ENCODE results near the gene SYNGR3.
"Not testable (repeated sequence)": the region's sequence is repeated elsewhere in the genome, so short reads cannot be mapped to it uniquely, and the experiment has no call there.

The SYNGR3 gene

DNA sequence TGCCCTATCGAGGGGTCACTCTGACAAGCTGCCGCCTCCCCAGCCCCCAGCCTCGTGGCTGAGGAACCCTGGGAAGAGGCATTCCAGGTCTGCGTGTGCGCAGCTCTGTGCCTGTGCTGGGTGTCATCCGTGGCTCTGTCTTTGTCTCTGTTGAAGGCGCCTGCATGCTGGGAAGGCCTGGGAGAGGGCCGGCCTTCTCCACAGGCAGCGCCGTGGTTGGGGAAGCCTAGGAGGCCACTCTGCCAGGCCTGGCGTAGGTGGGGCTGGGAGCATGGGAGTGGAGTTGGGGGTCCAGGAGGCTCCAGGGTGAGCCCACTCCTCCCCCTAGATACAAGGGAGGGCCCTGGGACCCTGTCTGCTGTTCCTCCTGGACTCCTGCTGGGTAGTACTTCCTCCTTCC lies 40.3 kb downstream of the SYNGR3 start:
- DNase-seq = no peak

DNA sequence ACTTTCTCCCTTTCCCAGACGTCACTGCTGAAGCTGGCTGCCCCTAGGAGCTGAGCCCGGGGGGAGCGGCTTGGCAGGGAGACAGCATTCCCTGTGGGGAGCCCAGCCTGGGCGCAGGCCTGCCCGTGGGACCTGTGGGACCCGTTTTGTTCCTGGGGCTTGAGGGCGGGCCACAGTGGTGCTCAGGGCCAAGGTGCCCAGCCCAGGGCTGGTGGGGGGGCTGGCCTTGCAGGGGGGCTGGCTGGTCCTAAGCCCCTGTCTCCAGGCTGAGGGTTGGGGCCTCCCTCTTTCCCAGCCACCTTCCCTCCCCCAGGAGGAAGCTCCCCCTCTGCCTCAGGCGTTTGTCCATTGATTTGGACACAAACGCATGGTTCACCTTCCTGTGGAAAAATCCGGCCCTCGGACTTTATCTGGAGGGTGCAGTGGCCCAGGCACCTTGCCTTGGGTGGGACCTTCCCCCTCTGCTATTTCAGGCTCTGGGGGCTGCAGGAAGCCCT lies 41.4 kb downstream of the SYNGR3 start:
- no peak for DNase-seq

DNA sequence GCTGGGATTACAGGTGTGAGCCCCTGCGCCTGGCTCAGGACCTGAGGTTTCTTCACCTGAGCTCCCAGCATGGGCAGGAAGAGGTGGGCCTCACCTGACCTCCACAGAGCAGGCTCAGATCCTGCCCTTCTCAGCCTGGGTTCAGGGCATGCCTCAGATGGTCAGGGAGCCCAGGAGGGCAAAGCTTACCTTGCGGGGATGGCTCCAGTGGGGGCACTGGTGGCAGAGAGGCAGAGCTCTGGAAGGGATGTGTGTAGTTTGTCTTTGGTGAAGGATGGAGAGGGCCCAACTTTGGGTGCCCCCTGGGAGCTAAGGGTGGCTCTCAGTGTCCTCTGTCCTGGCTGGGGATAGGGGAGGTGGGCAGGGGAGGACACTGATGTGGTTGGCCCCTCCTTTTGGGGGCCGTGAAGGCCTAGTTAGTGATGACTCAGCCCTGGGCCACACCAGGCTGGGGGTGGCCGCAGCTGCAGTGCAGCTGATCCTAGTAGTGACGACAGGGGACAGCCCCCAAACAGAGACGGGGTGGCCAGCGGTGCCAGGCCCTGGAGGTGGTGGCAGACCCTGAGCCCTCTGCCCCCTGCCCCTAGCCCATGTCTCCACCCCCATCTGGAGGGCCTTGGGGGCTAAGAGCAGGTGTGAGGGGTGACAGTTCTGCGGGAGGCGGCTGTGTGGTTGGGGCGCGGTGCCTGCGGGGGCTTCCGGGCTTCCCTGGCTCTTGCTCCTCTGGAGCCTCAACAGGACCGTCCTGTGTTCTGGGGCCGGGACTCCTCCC lies 42.7 kb downstream of the SYNGR3 start:
- no peak for DNase-seq

DNA sequence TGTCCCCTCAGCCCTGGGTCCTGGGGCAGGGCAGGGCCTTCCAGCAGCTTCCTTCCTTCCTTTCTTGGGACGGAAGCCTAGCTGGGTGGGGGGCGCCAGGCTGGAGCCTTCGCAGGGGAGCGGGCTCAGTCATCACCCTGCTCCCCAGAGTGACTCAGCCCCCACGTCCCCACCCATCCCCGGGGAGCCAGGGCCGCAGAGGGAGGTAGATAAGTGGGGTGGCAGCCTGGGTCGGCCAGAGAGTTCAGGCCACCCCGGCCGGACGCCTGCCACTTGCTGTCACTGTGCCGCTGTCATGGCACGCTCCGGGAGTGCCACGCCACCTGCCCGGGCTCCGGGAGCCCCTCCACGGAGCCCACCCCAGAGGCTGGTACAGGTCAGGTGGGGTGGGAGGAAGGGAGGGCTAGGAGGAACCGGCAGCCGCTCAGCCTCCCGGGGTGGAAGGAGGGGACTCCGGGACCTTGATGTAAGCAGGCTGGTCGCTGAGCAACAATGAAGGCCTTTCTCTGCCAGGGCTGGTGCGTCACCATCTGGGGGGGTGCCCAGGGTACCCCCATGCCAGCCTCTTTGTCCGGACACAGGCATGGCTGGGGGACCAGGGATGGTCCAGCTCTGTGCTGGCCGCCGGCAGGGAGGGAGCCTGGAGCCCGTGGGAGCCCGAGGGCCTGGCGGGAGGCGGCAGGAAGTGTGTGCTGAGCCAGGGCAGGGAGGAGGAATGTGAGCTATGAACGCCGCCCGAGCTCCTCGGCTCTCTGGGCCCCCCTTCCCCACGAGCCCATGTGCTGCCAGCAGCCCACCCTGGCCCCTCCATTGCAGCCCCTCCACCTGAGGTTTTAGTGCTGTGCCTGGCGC lies 43.5 kb downstream of the SYNGR3 start:
- DNase-seq = no peak

- DNase-seq = not testable (repeated sequence)
Measured at GRCh38 chr16:2033909-2034695, 44.3 kb downstream of the SYNGR3 start.

DNA sequence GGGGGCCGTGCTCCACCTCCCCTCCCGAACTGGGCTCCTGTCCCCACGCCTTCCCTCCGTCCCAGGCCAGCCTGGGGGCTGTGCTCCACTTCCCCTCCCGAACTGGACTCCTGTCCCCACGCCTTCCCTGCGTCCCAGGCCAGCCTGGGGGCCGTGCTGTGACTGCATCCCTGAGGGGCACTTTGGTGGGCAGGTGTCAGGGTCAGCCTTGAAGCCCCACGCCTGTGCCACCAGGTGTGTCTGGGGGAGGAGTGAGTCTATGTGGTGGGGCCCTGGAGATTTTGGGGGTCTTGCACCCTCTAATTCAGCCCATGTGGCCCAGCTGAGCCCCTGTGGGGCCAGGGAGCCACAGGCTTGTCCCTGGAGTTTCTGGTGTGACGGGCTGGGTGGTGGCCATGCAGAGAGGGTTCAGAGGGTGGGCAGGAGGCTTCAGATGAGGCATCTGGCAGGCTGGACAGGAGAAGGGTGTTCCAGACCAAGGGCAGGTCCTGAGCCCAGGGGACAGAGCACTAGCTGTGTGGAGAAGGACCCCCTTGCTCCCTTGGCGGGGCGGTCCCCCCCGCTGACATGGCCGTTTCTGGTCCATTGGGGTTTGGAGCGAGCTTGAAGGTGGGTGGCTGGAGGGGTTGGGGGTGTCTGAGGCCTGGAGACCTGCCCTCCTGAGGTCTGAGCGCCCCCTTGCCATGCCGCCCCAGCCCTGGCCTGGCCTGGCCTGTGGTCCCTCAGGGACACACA lies 45.1 kb downstream of the SYNGR3 start:
- no peak for DNase-seq

DNA sequence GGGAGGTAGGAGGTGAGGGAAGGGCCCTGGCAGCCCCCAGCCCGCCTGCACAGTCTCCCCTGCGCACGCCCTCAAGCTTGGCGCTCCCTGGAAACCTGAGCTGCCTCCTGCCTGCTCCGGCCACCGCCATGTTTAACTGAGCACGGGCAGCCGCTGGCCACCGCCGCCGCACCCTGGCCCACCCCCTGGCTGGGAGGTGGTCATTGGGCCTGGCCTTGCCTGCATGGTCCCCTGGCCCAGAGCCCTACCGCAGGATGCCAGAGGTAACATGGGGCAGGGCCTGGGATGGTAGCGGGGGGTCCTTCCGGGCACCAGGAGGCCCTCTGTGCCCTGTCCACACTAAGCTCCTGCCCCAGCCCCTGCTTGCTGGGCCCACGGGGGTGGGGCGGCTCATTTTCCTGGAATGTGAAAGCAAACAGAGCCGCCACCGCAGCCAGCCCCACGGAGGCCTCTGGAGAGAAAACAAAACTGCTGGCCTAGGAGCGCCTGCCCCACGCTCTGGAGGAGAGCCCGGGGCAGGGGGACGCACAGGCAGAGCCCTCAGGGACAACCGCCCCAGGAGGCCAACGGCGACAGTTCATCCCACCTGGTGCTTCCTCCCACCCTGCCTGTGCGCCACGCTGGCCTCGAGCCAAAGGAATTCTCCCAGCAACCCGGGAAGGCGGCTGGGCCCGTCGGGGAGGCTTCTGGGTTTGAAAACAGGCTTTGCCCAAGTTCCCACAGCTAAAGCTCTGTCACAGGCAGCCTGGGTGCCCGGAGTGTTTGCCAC lies 45.8 kb downstream of the SYNGR3 start:
- peak; percentile 68 for DNase-seq

DNA sequence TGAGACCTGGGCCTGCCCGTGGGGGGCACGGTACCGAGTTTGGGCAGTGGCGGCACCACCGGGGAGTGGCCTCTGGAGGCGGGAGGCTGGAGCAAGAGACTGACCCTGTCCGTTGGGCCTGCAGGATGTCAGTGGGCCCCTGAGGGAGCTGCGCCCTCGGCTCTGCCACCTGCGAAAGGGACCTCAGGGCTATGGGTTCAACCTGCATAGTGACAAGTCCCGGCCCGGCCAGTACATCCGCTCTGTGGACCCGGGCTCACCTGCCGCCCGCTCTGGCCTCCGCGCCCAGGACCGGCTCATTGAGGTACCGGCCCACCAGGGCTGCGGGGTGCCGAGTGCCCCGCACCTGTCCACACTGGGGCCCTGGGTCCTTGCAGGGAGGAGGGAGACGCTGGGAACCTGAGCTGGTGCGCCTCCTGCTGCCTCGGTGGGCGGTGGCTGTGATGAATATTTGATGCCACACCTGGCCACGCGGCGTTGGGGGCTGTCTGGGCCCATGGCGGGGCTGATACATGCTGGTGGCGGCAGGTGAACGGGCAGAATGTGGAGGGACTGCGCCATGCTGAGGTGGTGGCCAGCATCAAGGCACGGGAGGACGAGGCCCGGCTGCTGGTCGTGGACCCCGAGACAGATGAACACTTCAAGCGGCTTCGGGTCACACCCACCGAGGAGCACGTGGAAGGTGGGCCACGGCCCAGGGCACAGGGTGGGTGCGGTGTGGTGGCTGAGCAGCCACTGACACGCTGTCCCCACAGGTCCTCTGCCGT lies 46.6 kb downstream of the SYNGR3 start:
- DNase-seq = no peak

- DNase-seq = no peak
Measured at GRCh38 chr16:2037115-2037514, 47.3 kb downstream of the SYNGR3 start.

GRCh38 chr16:2037647-2038381 lies 48.0 kb downstream of the SYNGR3 start:
- no peak for DNase-seq

GRCh38 chr16:2038382-2039231 lies 48.8 kb downstream of the SYNGR3 start:
- no peak for DNase-seq

DNA sequence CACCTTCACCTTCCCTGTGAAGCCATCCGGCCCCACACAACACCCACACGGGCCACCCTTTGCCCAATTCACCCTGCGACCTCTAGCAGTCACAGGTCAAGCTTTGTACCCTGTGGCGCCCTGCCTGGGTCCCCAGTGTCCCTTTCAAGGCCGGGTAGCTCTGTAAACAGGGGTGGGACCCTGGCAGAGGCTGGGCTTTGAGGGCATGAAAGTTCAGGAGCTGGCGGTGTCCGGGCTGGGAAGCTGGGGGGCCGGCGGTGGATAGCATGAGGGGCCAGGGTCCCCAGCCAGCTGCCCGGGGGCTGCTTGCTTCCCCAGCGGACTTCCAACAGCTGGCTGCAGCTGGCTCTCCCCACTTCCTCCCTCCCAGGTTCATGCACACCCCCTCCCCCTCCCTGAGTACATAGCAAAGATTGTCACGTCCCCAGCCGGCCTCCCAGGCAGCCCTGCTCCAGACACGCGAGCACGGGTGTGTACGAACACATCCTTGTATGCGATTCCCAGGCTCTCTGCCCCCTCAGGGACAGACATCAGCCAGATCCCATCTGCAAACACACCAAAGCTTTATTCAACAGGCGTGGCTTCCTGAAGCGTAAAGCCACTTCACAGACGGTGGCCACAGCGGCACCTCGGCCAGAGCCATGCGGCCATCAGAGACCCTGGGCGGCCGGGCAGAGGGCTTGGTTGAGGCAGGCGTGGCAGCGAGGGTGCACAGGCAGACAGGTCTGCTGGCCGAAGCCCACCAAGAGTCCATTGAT lies 49.7 kb downstream of the SYNGR3 start:
- no peak for DNase-seq

DNA sequence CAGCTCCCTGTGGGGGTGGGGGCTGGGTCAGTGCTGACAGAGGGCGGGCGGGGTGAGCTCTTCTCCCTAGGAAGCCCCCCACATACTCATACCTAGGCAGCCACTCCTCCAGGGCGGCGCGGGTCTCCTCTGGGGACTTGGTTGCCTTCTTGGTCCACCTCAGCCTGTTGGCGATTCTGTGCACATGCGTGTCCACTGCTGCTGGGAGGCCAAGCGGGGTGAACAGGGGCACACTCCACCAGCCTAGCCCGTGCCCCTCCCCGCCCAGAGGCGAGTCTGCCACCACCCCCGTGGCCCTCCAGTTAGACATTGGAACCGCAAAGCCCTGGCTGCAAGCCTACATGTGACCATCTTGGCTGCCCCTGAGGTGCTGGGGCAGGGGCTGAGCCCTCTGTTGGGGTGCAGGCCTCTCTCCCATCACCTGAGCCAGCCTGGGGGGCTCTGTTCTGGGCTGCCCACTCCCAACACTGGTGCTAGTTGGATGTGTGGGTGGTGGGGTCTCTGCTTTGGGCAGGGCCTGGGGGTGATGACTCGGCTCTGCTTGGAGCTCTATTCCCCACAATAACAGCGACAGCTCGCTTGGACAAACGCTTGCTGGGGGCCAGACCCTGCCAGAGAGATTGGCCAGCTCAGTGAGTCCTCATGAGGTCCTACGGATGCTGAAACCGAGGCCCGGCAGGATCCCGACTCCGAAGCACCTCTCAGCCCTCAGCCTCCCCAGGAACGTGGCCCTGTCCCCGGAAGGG lies 50.4 kb downstream of the SYNGR3 start:
- no peak for DNase-seq

DNA sequence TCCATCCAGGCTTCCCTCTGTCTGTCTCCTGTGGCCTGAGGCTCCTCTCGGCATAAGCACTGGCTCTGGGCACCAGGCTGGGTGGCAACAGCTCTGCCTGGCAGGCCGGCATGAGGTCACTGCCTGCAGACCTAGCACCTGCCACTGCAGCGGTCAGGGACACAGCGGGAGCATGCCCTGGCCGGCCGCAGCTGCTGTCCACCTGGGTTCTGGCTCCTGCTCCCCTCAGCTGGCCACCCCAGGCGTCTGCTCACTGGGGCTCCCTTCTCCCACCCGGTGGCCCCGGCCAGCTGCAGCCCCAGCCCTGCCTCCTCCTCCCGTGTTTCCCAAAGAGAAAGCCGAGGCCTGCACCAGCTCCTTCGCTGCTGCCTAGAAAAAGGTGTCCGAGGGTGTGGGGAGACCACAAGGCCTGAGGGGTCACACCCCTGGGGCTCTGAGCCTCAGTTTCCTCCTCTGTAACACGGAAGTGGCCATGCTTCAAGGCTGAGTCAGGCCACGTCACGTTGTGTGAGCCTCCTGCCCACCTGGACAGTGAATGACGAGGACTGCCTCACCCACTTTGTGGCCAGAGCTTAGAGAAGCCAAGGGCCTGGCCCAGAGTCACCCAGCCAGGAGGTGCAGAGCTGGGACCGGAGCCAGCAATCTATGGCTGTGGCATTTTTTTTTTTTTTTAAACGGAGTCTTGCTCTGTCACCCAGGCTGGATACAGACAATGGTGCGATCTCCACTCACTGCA lies 51.2 kb downstream of the SYNGR3 start:
- DNase-seq = no peak

DNA sequence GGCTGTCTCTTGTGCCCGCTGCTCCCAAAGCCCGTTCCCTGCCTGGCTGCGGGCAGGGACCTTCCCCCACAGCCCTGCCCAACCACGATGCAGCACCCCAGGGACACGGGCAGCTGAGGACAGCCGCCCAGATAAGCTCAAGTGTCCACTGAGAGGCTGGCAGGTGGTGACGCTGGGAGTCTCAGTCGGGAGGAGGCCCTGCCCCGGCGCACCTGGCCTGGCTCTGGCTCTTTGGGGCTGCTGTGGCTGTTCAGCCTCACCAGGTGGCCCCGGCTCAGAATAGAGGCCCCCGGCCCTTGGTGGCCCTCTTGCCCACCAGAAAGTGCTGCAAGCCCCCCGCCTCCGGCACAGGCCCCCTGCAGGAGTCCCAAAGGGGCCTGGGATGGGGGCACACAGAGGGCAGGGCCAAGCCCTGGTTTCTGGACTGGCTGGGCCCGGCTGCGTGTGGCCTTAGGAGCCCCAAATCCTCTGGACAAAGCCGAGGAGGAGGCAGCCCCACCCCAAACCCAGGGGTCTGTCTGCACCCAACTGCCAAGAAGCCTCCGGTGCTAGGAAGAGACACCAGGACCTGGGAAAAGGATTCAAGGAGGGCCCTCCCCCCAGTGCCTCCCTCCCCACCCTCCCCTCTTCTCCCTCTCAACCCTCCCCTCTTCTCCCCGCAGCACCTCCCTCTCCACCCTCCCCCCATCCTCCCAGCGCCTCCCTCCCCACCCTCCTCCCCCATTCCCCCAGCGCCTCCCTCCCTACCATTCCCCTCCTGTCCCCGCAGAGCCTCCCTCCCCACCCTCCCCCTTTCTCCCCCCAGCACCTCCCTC lies 52.6 kb downstream of the SYNGR3 start:
- peak; percentile 42 for DNase-seq
